ENCODE measurements around the gene MAP3K20.
"Not testable (repeated sequence)": the region's sequence is repeated elsewhere in the genome, so short reads cannot be mapped to it uniquely, and the experiment has no call there.

Gene MAP3K20

GRCh38 chr2:173264151-173264550, 188.5 kb downstream of the MAP3K20 start:
- DNase-seq (ENCODE audit: low read depth in 3 of 3, low spot score in 1 of 3), result no peak

- DNase-seq (ENCODE audit: low read depth in 3 of 3, low spot score in 1 of 3), result no peak
These were observed 189.1 kb downstream of the MAP3K20 start for GRCh38 chr2:173264603-173265366.

GRCh38 chr2:173271135-173271534, 195.5 kb downstream of the MAP3K20 start:
- no peak for DNase-seq (ENCODE audit: low read depth in 3 of 3, low spot score in 1 of 3)

- no peak for DNase-seq (ENCODE audit: low read depth in 3 of 3, low spot score in 1 of 3)
These were observed 196.2 kb downstream of the MAP3K20 start for GRCh38 chr2:173271825-173272224.

GRCh38 chr2:173272849-173273248, 197.2 kb downstream of the MAP3K20 start:
- DNase-seq (ENCODE audit: low read depth in 3 of 3, low spot score in 1 of 3), result no peak

GRCh38 chr2:173278794-173279526, 203.3 kb downstream of the MAP3K20 start:
- DNase-seq (ENCODE audit: low read depth in 3 of 3, low spot score in 1 of 3), result no peak

GRCh38 chr2:173279527-173279868, 203.9 kb downstream of the MAP3K20 start:
- DNase-seq (ENCODE audit: low read depth in 3 of 3, low spot score in 1 of 3), result no peak

GRCh38 chr2:173280853-173281252, 205.2 kb downstream of the MAP3K20 start:
- DNase-seq (ENCODE audit: low read depth in 3 of 3, low spot score in 1 of 3), result no peak

GRCh38 chr2:173281898-173282297, 206.3 kb downstream of the MAP3K20 start:
- not testable (repeated sequence) for DNase-seq (ENCODE audit: low read depth in 3 of 3, low spot score in 1 of 3)

- no peak for DNase-seq (ENCODE audit: low read depth in 3 of 3, low spot score in 1 of 3)
These were observed 207.3 kb downstream of the MAP3K20 start for GRCh38 chr2:173282795-173283545.

GRCh38 chr2:173286153-173286809, 210.6 kb downstream of the MAP3K20 start:
- DNase-seq (ENCODE audit: low read depth in 3 of 3, low spot score in 1 of 3), result no peak

GRCh38 chr2:173287594-173287993, 211.9 kb downstream of the MAP3K20 start:
- DNase-seq (ENCODE audit: low read depth in 3 of 3, low spot score in 1 of 3), result no peak

- DNase-seq (ENCODE audit: low read depth in 3 of 3, low spot score in 1 of 3), result no peak
These were observed 212.9 kb downstream of the MAP3K20 start for GRCh38 chr2:173288561-173288960.

GRCh38 chr2:173290046-173290445, 214.4 kb downstream of the MAP3K20 start:
- DNase-seq (ENCODE audit: low read depth in 3 of 3, low spot score in 1 of 3), result no peak

- no peak for DNase-seq (ENCODE audit: low read depth in 3 of 3, low spot score in 1 of 3)
These were observed 214.9 kb downstream of the MAP3K20 start for GRCh38 chr2:173290518-173290917.

GRCh38 chr2:173291412-173291811, 215.8 kb downstream of the MAP3K20 start:
- DNase-seq (ENCODE audit: low read depth in 3 of 3, low spot score in 1 of 3), result no peak

GRCh38 chr2:173296235-173296634, 220.6 kb downstream of the MAP3K20 start:
- DNase-seq (ENCODE audit: low read depth in 3 of 3, low spot score in 1 of 3), result no peak

GRCh38 chr2:173298536-173299097, 223.0 kb downstream of the MAP3K20 start:
- DNase-seq (ENCODE audit: low read depth in 3 of 3, low spot score in 1 of 3), result no peak

- DNase-seq (ENCODE audit: low read depth in 3 of 3, low spot score in 1 of 3), result no peak
These were observed 224.1 kb downstream of the MAP3K20 start for GRCh38 chr2:173299764-173300163.

- DNase-seq (ENCODE audit: low read depth in 3 of 3, low spot score in 1 of 3), result no peak
These were observed 224.8 kb downstream of the MAP3K20 start for GRCh38 chr2:173300458-173300857.

GRCh38 chr2:173301549-173301948, 225.9 kb downstream of the MAP3K20 start:
- DNase-seq (ENCODE audit: low read depth in 3 of 3, low spot score in 1 of 3), result not testable (repeated sequence)

Data from stimulated activated CD4-positive, alpha-beta T cell treated with anti-CD3 and anti-CD28 coated beads, TNF-alpha, amount 100 ng/mL, for 1 hour (primary cell).